ENCODE measurements around the gene RHOBTB3.

RHOBTB3 gene

DNA sequence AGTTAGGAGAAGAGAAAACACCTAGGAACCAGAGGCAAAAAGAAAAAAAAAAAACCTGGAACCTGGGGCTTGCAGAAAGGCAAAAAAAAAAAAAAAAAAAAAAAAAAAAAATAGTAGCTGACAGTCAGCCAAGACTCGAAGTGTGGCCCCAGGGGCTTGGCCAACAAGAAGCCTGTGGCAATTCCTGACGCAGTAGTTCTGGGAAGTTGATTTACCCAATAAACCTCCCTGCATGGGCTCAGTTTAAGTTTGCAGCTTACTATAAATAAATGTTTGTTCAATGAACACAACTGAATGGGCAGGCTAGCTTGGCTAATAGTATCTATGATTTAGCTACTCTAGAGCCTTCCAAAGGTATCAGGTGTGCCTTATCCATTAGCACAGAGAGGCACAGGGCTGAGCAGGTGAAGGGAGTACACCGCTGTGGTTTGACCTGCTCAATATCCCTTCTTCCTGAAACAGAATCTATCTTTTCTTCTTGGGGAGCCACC lies 112.6 kb downstream of the RHOBTB3 start:
- no peak overlapping the region for H3K4me3 ChIP-seq (ENCODE audit: low read depth, low read length)
- TF ChIP-seq, protein P1, sequence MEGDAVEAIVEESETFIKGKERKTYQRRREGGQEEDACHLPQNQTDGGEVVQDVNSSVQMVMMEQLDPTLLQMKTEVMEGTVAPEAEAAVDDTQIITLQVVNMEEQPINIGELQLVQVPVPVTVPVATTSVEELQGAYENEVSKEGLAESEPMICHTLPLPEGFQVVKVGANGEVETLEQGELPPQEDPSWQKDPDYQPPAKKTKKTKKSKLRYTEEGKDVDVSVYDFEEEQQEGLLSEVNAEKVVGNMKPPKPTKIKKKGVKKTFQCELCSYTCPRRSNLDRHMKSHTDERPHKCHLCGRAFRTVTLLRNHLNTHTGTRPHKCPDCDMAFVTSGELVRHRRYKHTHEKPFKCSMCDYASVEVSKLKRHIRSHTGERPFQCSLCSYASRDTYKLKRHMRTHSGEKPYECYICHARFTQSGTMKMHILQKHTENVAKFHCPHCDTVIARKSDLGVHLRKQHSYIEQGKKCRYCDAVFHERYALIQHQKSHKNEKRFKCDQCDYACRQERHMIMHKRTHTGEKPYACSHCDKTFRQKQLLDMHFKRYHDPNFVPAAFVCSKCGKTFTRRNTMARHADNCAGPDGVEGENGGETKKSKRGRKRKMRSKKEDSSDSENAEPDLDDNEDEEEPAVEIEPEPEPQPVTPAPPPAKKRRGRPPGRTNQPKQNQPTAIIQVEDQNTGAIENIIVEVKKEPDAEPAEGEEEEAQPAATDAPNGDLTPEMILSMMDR (conservative IDR thresholded peaks at IDR 0.05; ENCODE audit: low read depth, low read length) = no peak
- peak; percentile 87 for DNase-seq (ENCODE audit: low read depth)

DNA sequence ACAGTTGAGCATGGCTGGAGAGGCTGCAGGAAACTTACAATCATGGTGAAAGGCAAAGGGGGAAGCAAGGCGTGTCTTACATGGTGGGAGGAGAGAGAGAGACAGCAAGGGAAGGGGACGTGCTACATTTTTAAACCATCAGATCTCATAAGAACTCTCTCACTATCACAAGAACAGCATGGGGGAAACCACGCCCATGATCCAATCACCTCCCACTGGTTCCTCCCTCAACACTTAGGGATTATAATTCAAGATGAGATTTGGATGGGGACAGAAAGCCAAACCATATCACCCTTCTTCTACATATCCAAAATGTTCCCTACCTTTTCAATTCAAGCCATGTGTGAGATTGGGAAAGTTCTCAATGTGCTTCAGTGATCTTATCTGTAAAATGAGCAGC lies 114.3 kb downstream of the RHOBTB3 start:
- TF ChIP-seq, protein P1 (conservative IDR thresholded peaks at IDR 0.05; ENCODE audit: low read depth, low read length) = no peak
- no peak overlapping the region for H3K4me3 ChIP-seq (ENCODE audit: low read depth, low read length)
- no peak for DNase-seq (ENCODE audit: low read depth)
